GM21737 (cell line): ENCODE results near the gene SARDH.

Experiments
- ATAC-seq: cut with Tn5 transposase; IDR thresholded peaks from one replicate; pipeline ENCODE4 v1.9.1; 2021; ENCODE audit warnings: mild to moderate bottlenecking, moderate library complexity; ENCODE audit not compliant: unreplicated experiment

The SARDH gene

DNA sequence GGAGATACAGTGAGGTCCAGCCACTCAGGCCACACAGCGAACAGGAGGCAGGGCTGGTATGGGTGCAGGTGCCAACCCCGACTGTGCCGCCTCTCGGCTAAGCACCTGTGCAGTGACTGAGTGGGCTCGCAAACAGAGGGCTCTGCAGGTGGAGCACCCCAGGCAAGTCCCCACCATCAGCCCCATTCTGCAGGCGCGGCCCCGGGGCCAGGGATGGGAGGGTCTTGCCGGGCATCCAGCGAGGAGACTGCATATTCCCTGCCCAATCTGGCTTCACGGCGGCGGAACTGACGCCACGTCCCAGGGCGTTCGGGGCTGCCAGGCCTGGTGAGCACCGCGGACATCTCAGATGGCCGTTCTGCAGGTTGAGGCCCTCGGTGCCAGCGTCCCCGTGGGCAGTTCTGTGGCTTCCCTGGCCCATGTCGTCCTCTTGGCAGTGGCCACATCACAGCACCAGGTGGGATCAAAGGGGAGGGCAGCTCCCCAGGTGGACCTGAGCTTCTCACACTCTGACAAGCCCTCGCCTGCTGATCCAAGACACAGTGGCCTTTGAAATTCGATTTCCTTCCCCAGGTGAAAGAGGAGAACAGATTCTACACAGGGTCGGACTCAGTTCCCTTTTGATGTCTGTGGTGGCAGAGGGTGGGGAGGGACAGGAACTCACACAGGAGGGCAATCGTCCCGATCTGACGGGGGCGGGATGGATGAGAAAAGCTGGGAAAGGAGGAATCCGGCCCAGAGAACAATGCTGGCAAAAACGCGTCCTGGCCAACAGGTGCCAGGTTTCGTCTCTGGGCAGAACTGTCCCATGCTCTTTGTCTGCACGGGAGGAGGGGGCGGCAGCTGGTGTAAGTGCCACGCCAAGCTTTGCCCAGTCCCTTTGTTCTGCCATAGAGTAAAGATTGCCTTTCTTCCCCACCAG, 83.2 kb downstream of the SARDH start:
- no peak for ATAC-seq

DNA sequence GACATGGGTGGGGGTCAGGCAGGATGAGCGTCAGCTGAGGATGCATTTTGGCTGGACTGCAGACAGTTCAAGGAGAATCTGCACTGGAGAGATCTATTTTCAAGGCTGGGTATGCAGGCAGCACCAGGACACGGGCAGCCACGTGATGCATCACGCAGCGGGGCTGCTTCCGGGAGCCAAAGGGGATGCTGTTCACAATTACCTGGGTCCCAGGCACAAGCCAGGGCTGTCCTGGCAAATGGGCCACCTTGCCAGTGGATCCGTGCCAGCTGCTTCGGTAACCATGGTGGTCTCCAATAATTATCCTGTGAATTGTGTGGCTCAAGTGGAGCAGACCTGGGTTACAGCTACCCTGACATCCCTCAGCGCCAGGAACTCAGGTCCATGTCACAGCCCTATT, 84.5 kb downstream of the SARDH start:
- no peak for ATAC-seq

DNA sequence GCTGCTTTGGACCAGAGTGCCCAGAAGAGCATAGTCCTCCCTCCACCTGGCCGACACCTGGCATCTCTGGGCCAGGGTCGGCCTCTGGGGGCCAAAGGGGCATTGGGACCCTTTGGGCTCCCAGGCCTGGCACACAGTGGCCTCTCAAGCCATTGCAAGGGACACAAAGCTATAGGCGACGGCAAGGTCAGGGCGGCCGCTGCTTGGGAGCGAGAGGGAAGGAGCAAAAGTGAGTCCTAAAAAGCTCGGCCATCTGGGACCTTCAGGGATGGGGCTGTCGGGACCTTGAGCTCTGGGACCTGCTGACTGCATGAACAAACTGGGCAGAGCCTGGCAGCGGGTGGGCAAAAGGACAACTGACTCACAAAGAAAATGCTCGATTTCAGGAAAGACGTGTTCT, 88.1 kb downstream of the SARDH start:
- no peak for ATAC-seq

DNA sequence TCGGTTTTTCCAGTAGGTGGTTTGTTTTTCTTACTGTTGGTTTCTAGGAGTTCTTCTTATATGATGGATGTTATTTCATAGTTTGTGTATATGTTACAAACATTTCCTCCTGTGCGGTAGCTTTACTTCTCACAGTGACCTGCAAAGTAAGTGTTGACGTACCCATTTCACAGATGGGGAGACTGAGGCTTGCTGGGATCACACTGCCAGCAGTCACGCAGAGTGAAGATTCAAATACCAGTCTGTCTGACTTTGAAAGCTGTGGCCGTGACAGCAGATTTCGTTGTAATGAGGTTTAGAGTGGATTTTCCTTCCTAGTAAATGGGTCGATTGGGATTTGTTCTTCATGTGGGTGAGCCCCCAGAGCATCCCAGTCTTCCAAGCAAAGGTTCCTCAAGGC, 89.0 kb downstream of the SARDH start:
- ATAC-seq, result no peak

DNA sequence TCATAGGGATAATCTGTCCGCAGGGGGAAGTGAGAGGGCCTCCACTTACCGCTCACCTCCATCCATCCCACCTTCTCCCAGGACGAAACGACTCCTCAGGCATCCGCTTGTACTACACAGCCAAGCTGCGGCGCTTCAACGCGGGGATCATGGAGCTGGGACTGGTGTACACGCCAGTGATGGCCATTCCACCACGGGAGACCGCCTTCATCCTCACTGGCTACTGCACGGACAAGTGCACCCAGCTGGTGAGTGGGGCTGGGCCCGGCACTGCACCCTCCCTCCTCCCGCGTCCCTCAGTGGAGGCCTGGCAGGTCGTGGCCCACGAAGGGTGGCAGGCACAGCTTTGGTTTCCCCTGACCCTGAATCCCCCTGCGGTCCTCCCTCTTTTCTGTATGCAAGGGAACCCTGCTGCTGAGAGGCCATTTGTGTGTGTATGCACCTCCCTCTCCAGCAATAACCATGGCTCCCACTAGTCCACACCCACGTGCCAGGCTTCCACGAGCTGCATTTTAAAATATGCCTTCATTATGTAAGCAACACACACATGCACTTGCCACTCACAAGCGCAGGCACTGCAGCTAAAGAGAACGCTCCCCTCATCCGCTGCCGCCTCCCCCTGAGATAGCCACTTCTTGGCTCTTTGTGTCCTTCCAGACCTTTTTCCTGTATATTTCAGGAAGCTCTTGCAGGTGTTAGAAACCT, 90.2 kb downstream of the SARDH start:
- no peak for ATAC-seq

DNA sequence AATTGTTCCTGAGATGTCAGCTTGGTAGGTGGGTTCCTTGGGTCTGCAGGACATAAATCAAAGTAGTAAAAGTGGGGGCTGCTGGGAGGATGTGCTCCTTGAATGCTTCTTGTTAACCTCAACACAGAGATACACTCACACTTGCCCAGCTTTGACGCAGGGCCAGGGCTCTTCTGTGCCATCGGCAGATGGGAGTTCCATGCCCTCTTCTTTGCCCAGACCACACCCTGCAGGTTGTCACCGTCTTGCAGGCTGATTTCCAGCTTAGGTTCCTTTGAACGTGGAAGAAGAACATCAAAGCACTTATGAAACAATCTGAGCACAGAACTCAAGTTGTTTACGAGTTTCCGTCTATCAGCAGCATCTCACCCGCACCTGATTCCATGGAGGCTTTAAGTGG, 91.0 kb downstream of the SARDH start:
- no peak for ATAC-seq

DNA sequence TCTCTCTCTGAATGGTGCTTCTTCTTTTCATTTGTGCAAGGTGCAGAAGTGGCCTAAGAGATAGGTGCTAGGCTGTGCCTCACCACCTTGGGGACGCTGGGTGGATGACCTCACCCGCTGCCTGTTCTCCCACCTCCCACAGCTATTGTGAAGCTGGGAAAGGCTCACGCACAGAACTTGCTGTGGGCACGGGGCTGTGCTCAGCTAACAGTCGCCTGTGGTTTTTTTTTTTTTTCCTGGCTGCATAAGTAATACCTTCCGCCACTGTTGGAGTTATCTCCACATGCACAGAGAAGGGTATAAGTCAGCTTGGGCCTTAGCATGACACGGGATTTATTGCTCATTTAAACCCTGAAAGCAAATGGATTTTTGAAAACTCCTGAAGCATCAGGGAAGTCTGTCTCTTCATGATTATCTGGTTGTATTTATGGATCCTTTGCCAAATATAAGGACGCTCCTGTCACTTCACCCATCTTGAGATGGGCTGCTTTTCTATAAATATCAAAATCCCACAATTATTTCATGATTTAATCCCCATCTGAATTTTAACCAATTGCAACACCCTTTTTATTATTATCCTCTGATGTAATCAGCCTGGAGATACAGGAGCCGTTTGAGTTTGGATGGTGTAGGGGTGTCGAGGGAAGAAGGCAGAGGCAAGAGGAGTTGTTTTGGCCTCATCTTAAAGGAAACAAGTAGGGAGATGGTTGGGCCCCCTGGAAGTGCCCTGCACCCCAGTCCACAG, 93.0 kb downstream of the SARDH start:
- no peak for ATAC-seq

DNA sequence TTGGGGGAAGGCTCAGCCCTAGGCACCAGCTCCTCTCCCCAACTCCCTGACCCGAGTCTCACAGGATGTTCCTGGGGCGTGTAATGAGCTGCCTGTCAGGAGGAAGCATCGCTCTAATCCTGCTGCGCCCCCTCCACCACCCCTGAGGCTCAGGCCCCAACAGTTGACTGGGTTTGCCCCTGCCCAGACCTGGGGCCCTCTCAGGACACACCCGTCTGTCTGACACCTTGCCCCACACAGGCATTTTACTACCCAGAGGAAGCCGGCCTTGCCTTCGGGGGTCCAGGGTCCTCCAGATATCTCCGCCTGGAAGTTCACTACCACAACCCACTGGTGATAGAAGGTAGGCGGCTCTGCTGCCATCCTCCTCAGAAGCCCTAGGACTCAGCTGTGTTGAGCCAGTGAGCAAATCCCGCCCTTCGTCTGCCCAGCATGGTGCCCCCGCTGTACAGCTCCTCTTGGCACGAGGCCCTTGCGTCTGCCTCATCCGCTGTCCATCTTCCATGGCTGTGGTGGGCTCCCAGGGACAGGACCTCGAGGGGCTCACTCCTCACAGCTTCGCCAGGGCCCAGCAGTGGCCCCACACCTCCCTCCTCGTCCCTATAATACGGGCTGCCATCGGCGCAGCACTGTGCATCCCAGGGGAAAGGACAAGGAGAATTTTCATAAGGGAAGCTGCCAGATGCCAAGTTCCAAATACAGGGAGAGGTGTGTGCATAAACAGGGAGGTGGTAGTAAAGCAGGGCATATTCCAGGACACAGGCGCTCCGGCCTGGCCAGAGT, 94.0 kb downstream of the SARDH start:
- no peak for ATAC-seq

DNA sequence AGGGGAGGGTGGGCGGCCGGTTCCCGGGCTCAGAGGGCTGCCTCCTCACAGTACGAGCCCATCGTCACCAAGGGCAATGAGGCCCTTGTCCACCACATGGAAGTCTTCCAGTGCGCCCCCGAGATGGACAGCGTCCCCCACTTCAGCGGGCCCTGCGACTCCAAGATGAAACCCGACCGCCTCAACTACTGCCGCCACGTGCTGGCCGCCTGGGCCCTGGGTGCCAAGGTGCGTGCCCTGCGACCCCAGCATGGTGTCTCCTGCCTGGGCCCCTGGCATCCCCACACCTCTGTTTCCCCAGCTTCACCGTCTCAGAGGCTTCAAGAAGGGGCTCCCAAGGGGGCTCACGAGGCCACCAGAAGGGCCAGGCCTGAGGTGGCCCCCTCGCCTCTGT, 94.8 kb downstream of the SARDH start:
- ATAC-seq, result no peak

DNA sequence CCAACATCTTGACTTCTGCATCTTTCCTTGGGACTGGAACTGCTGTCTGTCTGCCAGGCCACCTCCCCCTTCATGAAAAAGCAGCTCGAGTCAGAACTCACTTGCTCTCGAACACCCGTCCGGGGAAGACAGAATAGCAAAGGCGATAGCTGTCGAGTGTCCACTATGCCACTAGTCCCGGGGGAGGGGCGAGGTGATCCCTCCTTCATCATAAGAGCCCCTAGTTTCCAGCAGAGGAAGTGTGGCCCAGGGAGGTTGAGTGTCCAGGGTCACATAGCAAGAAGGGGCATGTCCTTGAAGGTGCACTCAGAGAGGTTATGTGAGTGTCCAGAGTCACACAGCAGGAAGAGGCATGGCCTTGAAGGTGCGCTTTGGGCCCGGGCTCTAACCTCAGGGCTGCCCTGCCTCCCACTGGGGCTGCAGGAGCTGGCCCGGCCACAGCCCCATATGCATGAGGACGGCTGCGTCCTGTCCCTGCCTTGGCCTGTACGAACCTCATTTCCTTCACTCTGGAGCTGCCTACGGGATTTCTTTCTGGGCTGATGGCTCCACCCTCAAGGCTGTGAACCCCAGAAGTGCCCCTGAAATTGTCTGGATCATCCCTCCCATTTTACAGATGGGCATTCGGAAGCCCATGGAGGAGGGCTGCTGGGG, 95.3 kb downstream of the SARDH start:
- ATAC-seq, result no peak

DNA sequence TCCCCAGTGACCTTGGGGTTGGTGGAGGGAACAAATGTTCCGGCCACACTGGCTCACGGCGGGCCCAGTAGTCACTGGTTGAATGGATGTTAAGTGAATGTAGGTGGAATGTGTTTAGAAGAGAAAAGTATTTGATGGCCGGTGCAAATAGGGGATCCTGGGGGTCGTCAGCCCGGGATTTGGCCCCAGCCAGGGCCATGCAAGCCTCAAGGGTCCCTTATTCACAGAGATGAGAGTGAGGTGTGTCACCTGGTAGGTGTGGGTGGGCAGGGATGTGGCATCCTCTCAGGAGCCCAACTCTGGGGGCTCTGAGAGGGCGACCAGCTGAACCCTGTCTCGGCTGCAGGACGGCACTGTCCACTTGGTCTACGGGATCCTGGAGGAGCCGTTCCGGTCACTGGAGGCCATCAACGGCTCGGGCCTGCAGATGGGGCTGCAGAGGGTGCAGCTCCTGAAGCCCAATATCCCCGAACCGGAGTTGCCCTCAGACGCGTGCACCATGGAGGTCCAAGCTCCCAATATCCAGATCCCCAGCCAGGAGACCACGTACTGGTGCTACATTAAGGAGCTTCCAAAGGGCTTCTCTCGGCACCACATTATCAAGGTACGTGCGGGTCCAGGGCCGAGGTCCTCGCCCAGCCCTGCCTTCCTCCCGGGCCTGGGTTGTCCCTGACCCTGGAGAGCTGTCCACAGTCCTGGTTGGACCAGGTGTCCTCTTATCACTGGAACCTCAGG, 96.1 kb downstream of the SARDH start:
- no peak for ATAC-seq

DNA sequence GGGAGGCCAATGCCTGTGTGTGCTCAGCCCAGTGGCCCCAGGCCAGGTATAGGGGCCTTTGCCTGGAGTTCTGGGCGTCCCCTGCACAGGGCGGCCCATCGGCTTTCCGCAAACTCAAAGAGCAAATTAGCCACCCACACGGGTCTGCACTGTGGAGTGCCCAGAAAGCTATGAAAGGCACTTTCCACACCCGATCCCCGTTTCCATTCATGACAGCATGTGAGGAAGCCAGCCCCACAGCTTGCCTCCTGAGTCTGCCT, 96.8 kb downstream of the SARDH start:
- ATAC-seq, result no peak

DNA sequence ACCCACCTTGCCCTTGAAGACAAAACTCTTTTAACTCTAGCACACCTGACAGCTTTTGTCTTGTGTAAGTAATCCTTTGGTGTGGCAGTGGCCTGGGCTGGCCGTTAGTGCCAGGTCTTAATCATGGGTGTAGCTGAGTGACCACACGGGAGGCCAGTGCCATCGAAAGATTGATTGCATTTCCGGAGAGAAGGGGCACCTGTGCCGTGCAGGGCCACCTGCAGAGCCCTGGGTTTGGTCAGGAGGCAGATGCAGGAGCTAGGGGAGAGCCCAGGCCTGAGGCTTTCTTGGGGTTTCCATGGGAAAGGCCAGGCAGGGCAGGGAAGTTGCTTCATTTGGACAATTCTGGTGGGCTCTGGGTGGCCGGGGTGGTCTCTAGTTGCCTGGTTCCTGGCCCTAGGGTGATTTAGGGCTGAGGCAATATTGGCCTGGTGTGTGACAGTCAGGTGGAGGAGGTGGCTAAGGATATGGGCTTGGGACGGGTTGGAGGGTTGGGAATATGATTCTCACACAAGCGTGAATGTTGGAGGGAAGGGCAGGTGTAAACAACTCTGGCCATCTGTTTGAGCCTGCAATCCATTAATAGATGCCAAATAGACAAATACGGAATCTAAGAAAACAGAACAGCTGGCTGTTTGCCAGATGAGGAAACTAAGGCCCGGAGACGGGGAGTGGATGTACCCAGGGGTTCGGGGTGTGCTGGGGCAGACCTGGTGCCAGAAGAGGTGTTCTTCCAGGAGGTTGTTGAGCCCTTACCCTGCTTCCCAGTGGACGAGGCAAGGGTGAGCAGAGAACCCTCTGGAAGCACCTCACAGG, 97.4 kb downstream of the SARDH start:
- no peak for ATAC-seq

DNA sequence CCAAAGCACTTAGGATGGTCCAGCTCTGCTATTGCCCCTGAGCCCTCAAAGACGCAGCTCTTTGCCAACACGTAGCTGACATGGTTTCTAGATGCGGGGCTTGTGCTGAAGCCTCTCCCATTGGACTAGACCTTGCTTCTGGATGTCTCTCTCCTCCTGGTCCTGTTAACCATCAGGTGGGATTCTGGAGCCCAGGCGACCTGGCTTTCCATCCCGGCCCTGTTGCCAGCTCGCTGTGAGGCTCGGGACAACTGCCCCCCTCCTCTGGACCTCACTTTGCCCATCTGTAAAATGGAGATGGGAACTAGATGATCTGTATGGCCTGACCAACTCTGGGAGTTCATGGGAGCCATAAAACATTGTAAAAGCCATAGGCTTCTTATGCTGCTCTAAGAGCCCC, 98.0 kb downstream of the SARDH start:
- ATAC-seq, result no peak

DNA sequence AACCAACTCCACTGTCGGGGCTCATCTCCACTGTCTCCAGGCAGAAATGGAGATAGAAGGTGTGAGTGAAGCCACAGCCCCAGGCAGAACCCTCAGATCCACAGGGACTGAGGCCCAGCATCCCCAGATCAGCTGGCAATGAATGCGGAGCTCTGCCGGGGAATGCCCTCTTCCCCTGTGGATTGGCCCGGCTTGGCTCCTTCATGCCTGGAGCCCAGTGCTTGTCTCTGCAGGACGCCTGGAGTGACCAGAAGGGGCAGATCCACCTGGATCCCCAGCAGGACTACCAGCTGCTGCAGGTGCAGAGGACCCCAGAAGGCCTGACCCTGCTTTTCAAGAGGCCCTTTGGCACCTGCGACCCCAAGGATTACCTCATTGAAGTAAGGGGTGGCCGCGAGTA, 98.5 kb downstream of the SARDH start:
- ATAC-seq, result no peak

DNA sequence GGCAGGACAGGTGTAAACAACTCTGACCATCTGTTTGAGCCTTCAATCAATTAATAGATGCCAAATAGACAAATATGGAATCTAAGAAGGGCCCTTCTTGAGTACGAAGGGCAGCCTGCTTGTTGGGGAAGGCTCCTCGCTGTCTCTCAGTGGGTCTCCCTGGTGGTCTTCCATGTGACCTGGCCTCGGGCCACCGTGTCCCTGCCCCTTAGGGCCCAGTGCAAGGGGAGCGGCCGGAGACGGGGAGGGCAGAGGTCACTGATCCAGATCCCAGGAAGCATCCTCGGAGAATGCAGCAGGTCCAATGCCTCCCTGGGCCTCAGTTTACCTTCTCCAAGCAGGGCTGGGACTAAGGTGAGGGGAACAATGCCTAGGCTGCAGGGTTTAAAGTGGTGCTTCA, 99.4 kb downstream of the SARDH start:
- ATAC-seq, result no peak

DNA sequence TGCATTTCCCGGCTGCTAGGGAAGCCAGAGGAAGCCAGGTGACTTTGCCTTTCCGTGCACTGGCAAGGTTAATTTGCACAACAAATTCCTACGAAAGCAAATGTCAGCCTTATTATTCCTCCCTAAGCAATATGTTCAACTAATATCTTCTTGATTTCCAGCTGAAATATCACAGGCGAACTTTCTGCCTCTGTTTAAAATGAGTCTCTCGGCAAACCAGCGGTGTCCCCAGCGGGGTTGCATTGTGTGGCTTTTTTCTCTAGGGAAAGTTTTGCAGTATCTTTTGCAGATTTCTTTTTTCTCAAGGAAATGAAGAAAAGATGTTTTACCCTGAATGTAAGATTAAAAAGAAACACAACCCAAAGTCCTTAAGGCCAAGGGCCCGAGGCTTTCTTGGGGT, 100.1 kb downstream of the SARDH start:
- ATAC-seq, result no peak

DNA sequence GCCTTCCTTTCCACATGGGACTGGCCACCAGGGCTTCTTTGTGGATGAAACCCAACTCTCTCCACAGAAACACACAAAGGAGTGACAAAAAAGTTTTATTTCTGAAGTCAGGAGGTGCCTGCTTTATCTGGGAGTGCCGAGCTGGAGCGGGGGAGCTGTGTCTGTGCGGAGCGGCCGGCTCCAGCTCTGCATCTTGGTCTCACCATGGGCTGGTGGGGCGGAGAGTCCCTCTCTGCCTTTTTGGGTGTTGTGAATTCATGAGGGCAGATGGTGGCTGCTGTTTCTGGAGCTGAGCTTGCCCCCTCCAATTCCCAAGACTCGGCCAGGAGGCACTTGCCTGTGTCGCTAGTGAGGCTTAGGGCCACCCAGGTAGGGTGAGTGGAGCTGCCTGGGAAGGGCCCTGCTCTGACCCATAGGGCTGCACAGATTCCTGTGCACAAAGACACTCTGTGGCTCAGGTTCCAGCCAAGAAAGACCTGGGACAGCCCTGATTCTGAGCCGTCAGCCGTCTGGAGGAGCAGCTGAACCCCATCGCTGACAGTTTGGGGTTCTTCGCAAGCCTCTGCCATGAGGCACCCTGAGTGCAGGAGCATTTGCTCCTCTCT, 100.6 kb downstream of the SARDH start:
- ATAC-seq, result no peak

DNA sequence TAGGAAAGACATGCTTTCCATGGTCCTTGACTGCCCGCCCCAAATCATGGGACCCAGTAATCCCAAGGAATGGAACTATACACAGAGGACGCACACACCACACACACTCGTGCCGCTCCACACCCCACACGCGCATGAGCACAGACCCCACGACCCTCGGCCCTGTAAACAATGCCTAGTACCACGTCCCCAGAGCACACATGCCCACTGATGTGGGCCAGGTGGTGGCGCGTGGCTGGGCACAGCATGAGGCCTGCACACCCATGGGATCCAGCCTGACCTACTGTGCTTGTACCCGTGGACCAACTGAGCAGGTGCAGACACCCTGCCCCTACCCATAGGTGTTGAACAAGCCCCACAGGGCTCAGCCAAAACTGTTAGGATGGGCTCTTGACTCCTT, 101.2 kb downstream of the SARDH start:
- no peak for ATAC-seq
